ENCODE results near the gene RPS6KB1.
"Not testable (repeated sequence)": the region's sequence is repeated elsewhere in the genome, so short reads cannot be mapped to it uniquely, and the experiment has no call there.

RPS6KB1 gene

DNA sequence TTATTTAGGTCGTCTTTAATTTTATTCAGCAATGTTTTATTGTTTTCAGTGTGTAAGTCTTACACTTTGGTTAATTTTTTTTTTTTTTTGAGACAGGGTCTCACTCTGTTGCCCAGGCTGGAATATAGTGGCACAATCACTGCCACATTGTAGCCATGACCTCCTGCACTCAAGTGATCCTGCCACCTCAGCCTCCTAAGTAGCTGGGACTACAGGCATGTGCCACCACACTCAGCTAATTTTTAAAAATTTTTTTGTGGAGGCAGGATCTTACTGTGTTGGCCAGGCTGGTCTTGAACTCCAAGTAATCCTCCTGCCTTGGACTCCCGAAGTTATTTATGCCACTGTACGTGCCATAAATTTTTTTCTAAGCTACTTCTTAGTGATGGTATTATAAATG is 14.5 kb downstream of the RPS6KB1 start:
- Histone ChIP-seq H3K36me3 (peaks cover 45% of the 10 kb centered on the region), H3K9me3 (ENCODE audit: severe bottlenecking) (no peaks in the 10 kb centered on the region), H3K27me3 (ENCODE audit: insufficient read depth, low read depth, severe bottlenecking) (no peaks in the 10 kb centered on the region), H3K4me3 (ENCODE audit: low read depth, low read length) (no peak overlapping the region), H3K27ac (no peak overlapping the region)
- TF ChIP-seq, protein P1, sequence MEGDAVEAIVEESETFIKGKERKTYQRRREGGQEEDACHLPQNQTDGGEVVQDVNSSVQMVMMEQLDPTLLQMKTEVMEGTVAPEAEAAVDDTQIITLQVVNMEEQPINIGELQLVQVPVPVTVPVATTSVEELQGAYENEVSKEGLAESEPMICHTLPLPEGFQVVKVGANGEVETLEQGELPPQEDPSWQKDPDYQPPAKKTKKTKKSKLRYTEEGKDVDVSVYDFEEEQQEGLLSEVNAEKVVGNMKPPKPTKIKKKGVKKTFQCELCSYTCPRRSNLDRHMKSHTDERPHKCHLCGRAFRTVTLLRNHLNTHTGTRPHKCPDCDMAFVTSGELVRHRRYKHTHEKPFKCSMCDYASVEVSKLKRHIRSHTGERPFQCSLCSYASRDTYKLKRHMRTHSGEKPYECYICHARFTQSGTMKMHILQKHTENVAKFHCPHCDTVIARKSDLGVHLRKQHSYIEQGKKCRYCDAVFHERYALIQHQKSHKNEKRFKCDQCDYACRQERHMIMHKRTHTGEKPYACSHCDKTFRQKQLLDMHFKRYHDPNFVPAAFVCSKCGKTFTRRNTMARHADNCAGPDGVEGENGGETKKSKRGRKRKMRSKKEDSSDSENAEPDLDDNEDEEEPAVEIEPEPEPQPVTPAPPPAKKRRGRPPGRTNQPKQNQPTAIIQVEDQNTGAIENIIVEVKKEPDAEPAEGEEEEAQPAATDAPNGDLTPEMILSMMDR (IDR thresholded peaks at IDR 0.05; ENCODE audit: low read depth, low read length) = no peak
- no peak for DNase-seq

DNA sequence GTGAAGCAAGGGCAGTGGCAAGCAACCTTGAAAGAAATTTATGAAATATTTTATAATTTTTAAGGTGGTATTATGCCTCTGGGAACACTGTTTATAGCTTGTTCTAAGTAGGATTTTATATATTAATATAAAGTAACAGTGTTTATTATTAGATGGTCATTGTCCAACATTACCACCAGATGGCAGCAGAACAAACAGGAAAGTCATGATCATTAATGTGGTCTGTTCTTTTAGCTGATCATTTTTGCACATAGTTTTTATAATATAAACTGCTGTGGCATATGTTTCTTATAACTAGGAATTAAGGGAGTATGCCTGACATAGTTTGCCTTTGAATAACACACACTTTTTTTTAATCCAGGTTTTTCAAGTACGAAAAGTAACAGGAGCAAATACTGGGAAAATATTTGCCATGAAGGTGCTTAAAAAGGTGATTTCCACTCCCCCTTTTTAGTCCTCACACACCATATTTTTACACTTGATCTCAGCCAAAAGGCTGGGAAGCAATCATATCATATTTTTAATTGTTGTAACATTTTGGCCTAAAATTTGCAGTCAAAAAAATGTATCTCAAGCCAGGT is 21.4 kb downstream of the RPS6KB1 start:
- Histone ChIP-seq H3K4me3 (ENCODE audit: low read depth, low read length) (no peak overlapping the region), H3K36me3 (peaks cover 88% of the 10 kb centered on the region), H3K9me3 (ENCODE audit: severe bottlenecking) (no peaks in the 10 kb centered on the region), H3K27me3 (ENCODE audit: insufficient read depth, low read depth, severe bottlenecking) (no peaks in the 10 kb centered on the region), H3K27ac (no peak overlapping the region)
- TF ChIP-seq, protein P1 (IDR thresholded peaks at IDR 0.05; ENCODE audit: low read depth, low read length) = peak; percentile 30; the same call in 1 of the 2 replicates
- no peak for DNase-seq

DNA sequence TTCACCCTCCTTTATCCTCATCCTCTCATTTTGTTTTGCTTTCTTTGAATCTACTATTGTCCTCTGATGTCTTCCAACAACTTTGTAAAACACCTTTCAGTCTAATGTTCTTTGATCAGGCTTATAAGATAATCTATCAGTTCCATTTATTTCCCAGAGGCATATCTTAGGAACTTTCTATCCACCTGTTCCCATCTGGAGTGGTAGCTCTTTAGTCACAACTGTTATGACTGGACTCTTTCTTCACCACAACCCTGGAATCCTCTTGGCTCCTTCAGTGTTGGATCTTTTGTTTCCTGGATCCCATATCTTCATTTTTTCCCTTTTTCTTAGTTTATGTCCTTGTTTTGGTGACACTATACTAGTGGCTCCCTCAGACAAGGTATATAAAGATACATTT is 23.5 kb downstream of the RPS6KB1 start:
- TF ChIP-seq, protein P1 (IDR thresholded peaks at IDR 0.05; ENCODE audit: low read depth, low read length) = no peak
- Histone ChIP-seq H3K27ac (no peak overlapping the region), H3K36me3 (peaks cover 97% of the 10 kb centered on the region), H3K4me3 (ENCODE audit: low read depth, low read length) (no peak overlapping the region), H3K9me3 (ENCODE audit: severe bottlenecking) (no peaks in the 10 kb centered on the region), H3K27me3 (ENCODE audit: insufficient read depth, low read depth, severe bottlenecking) (no peaks in the 10 kb centered on the region)
- DNase-seq = no peak

DNA sequence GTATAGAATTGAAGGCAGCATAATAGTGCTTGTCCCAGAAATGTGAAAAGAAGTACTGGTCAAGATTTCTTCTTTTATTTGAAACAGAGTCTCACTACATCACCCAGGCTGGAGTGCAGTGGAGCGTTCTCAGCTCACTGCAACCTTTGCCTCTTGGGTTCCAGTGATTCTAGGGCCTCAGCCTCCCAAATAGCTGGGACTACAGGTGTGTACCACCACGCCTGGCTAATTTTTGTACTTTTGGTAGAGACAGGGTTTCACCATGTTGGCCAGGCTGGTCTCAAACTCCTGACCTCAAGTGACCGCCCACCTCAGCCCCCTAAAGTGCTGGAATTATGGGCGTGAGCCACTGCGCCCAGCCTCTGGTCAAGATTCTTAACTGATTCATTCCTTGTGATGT is 27.7 kb downstream of the RPS6KB1 start:
- not testable (repeated sequence) for H3K27ac ChIP-seq; H3K9me3 ChIP-seq (ENCODE audit: severe bottlenecking); DNase-seq; H3K4me3 ChIP-seq (ENCODE audit: low read depth, low read length); H3K27me3 ChIP-seq (ENCODE audit: insufficient read depth, low read depth, severe bottlenecking)
- peaks cover 73% of the 10 kb centered on the region for H3K36me3 ChIP-seq

DNA sequence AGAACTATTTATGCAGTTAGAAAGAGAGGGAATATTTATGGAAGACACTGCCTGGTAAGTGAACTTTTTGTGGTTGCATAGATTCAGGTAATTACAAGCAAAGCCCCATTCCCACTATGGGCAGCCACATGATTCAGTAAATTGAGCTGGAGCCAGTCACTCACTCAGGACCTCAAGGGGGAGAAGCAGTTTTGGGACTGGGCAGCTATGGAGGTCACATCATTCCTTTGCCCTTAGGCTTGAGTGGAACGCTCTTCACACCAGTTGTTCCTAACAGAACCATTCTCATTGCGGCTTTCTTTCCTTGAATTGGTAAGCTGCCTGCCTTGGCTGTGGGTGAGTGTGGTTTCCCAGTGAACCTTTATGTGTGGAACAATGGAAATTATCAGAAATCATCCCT is 37.2 kb downstream of the RPS6KB1 start:
- DNase-seq = not testable (repeated sequence)
- peaks cover 59% of the 10 kb centered on the region for H3K36me3 ChIP-seq

DNA sequence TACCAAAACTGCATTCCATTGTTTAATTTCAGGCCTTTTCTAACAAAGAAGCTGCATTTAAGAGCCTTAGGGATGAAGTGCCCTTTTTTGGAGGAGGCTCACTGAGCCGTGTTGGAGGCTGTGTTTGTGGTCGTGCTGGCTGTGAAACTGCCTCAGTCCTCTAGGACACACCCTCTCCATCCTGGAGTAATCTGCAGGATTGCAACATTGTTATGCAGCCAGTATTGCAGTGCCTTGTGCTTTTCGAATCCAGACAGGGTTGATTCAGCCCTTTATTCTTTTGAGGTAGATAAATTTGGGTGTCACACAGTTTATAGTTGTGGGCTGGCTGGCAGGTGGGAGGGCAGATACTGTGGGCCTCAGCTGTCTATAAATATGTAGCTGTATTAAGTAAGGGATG is 37.8 kb downstream of the RPS6KB1 start:
- not testable (repeated sequence) for H3K27me3 ChIP-seq (ENCODE audit: insufficient read depth, low read depth, severe bottlenecking); H3K27ac ChIP-seq; DNase-seq; H3K4me3 ChIP-seq (ENCODE audit: low read depth, low read length); H3K9me3 ChIP-seq (ENCODE audit: severe bottlenecking)
- H3K36me3 ChIP-seq = peaks cover 63% of the 10 kb centered on the region

More for the DNA sequence above, 37.2 kb downstream of the RPS6KB1 start:
- H3K4me3 ChIP-seq (ENCODE audit: low read depth, low read length); H3K27me3 ChIP-seq (ENCODE audit: insufficient read depth, low read depth, severe bottlenecking); H3K27ac ChIP-seq; H3K9me3 ChIP-seq (ENCODE audit: severe bottlenecking): not testable (repeated sequence)

DNA sequence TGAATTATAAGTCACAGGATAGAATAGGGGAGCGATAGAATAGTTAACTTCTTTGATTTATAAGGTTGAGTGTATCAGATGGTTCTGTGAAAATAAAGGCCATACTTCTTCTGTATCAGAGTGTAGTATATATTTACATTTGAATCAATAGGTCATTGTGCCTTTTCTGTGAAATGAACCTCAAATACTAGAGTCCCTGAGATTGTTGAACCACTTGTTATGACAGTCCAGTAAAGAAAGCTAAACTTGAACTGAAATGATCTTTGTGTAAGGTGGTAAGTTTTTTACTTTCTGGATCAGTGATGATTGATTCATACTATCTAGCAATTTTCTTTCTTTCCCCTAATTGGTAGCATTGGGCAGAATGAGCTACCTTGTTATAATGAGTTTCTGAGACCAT is 40.4 kb downstream of the RPS6KB1 start:
- not testable (repeated sequence) for H3K4me3 ChIP-seq (ENCODE audit: low read depth, low read length); H3K27ac ChIP-seq; H3K9me3 ChIP-seq (ENCODE audit: severe bottlenecking); DNase-seq; H3K27me3 ChIP-seq (ENCODE audit: insufficient read depth, low read depth, severe bottlenecking)
- H3K36me3 ChIP-seq = peaks cover 57% of the 10 kb centered on the region

DNA sequence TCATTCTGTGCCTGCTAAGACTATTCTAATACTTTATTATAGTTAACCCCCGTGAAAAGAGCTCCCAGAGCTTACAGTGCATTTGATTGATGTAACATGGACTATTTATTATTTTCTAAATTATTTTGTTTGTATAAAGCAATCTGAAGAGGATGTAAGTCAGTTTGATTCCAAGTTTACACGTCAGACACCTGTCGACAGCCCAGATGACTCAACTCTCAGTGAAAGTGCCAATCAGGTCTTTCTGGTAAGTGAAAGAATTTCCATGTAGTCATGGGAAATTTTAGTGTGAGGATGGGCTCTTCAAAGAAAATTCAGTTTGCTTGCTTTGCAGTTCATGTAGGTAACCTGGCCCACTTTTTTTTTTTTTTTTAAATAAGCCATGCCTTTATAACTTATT is 47.8 kb downstream of the RPS6KB1 start:
- H3K27ac ChIP-seq; H3K27me3 ChIP-seq (ENCODE audit: insufficient read depth, low read depth, severe bottlenecking); DNase-seq; H3K4me3 ChIP-seq (ENCODE audit: low read depth, low read length); H3K9me3 ChIP-seq (ENCODE audit: severe bottlenecking): not testable (repeated sequence)
- peaks cover 34% of the 10 kb centered on the region for H3K36me3 ChIP-seq
